GM18517 (cell line): ENCODE data around the gene ABLIM3.

ENCODE experiments used
- ATAC-seq: cut with Tn5 transposase; IDR thresholded peaks from one replicate; pipeline ENCODE4 v1.9.1; 2021; ENCODE audit warnings: mild to moderate bottlenecking, moderate library complexity; ENCODE audit not compliant: unreplicated experiment

The ABLIM3 gene

GRCh38 chr5:149301049-149301743, 159.9 kb downstream of the ABLIM3 start:
- ATAC-seq, result no peak

- no peak for ATAC-seq
Measured at GRCh38 chr5:149301744-149302380, 160.6 kb downstream of the ABLIM3 start.

- no peak for ATAC-seq
Measured at GRCh38 chr5:149302641-149303040, 161.3 kb downstream of the ABLIM3 start.

DNA sequence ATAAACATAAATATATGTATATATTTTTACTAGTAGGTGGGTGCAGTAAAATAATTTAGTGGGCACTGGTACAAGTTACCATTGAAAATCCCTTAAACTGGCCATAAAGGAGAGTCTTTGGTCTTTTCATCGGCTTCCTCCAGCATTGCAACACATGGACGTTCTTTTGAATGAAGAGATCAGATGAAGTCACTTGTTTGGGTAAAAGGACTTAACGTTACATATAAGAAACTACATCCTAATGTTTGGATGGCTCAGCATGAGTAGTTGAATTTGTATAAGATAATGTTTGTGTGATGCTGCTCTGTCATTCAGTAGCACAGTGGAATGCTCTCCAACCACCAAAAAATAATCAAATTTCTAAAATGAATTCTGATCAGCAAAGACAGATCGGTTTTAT, 161.9 kb downstream of the ABLIM3 start:
- no peak for ATAC-seq

DNA sequence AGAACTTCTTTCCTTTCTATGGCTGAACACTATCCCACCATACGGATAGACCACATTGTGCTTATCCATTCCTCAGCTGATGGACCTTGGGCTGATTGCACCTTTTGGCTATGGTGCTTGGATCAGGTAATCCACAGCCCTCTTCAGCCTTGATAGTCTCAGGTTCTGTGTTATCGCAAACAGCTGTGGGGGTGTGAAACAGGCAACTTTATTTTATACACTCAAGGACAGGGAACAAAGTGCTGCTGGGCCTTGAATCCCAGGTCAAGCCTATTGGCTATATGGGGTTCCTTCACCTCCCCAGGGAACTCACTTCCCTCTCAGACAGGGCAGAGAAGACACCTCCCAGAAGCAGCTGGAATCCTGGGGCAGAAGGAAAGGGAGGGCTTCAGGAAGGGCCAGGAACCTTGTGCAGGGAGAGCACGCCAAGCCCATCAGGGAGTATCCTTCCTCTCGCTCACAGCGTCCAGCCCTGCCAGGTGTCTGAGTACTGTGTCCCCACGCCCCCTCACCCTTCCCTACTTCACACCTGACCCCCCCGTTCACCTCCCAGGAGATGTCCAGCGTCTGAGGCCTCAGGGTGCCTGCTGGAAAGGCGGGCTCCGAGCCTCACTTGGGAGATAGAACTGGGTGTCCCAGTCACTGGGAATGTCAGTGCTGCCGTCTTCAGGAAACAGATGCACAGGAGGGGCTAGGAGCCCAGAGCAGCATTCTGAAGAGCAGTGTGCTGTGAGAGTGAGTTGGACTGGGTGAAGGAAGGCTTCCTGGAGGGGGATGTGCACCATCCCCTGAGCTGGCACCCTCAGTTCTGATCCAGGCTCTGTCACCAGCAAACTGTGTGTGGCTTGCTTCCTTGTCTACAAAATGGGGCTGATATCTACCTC, 163.1 kb downstream of the ABLIM3 start:
- ATAC-seq, result no peak

GRCh38 chr5:149309354-149309753, 168.1 kb downstream of the ABLIM3 start:
- no peak for ATAC-seq
